ENCODE measurements around the gene CACNA1A.

CACNA1A gene

GRCh38 chr19:13165162-13165997 lies 340.9 kb downstream of the CACNA1A start:
- H3K9me3 ChIP-seq (ENCODE audit: control insufficient read depth, insufficient read depth, low read length), result no peaks in the 10 kb centered on the region
- no peak for DNase-seq (ENCODE audit: low read depth, low spot score)
- WGBS (ENCODE audit: insufficient coverage, insufficient read length), result no CpG with 5 or more reads among the region's 19 CpGs
- H3K27me3 ChIP-seq (ENCODE audit: control insufficient read depth, insufficient read depth, low read length), result no peaks in the 10 kb centered on the region
- peaks cover 7% of the 10 kb centered on the region for H3K4me1 ChIP-seq (ENCODE audit: control insufficient read depth, insufficient read depth, low read length)
- no peaks in the 10 kb centered on the region for H3K36me3 ChIP-seq (ENCODE audit: control insufficient read depth, insufficient read depth, low read length)
- H3K27ac ChIP-seq (ENCODE audit: low read length), result peak overlapping the region; percentile 98
- no peak overlapping the region for H3K4me3 ChIP-seq (ENCODE audit: low read length)

- H3K36me3 ChIP-seq (ENCODE audit: control insufficient read depth, insufficient read depth, low read length), result no peaks in the 10 kb centered on the region
- no peaks in the 10 kb centered on the region for H3K27me3 ChIP-seq (ENCODE audit: control insufficient read depth, insufficient read depth, low read length)
- H3K4me3 ChIP-seq (ENCODE audit: low read length), result peak overlapping the region; percentile 18; the same call in 1 of the 2 replicates
- H3K4me1 ChIP-seq (ENCODE audit: control insufficient read depth, insufficient read depth, low read length), result peaks cover 7% of the 10 kb centered on the region
- H3K27ac ChIP-seq (ENCODE audit: low read length), result peak overlapping the region; percentile 98
- no CpG with 5 or more reads among the region's 19 CpGs for WGBS (ENCODE audit: insufficient coverage, insufficient read length)
- H3K9me3 ChIP-seq (ENCODE audit: control insufficient read depth, insufficient read depth, low read length), result no peaks in the 10 kb centered on the region
- no peak for DNase-seq (ENCODE audit: low read depth, low spot score)
Measured at GRCh38 chr19:13164343-13165161, 341.7 kb downstream of the CACNA1A start.

GRCh38 chr19:13163609-13164342 lies 342.5 kb downstream of the CACNA1A start:
- Histone ChIP-seq H3K36me3 (ENCODE audit: control insufficient read depth, insufficient read depth, low read length) (no peaks in the 10 kb centered on the region), H3K27me3 (ENCODE audit: control insufficient read depth, insufficient read depth, low read length) (no peaks in the 10 kb centered on the region), H3K27ac (ENCODE audit: low read length) (peak overlapping the region; percentile 86), H3K4me1 (ENCODE audit: control insufficient read depth, insufficient read depth, low read length) (peaks cover 6% of the 10 kb centered on the region), H3K9me3 (ENCODE audit: control insufficient read depth, insufficient read depth, low read length) (no peaks in the 10 kb centered on the region), H3K4me3 (ENCODE audit: low read length) (peak overlapping the region; percentile 19; the same call in 1 of the 2 replicates)
- no CpG with 5 or more reads among the region's 20 CpGs for WGBS (ENCODE audit: insufficient coverage, insufficient read length)
- no peak for DNase-seq (ENCODE audit: low read depth, low spot score)

- Histone ChIP-seq H3K27ac (ENCODE audit: low read length) (peak overlapping the region; percentile 86), H3K4me1 (ENCODE audit: control insufficient read depth, insufficient read depth, low read length) (peaks cover 6% of the 10 kb centered on the region), H3K9me3 (ENCODE audit: control insufficient read depth, insufficient read depth, low read length) (no peaks in the 10 kb centered on the region), H3K36me3 (ENCODE audit: control insufficient read depth, insufficient read depth, low read length) (no peaks in the 10 kb centered on the region), H3K4me3 (ENCODE audit: low read length) (peak overlapping the region; percentile 20; the same call in 1 of the 2 replicates), H3K27me3 (ENCODE audit: control insufficient read depth, insufficient read depth, low read length) (no peaks in the 10 kb centered on the region)
- no CpG with 5 or more reads among the region's 58 CpGs for WGBS (ENCODE audit: insufficient coverage, insufficient read length)
- DNase-seq (ENCODE audit: low read depth, low spot score), result peak; percentile 99
Measured at GRCh38 chr19:13162724-13163608, 343.3 kb downstream of the CACNA1A start.

- no peaks in the 10 kb centered on the region for H3K9me3 ChIP-seq (ENCODE audit: control insufficient read depth, insufficient read depth, low read length)
- DNase-seq (ENCODE audit: low read depth, low spot score), result no peak
- no peaks in the 10 kb centered on the region for H3K36me3 ChIP-seq (ENCODE audit: control insufficient read depth, insufficient read depth, low read length)
- no peak overlapping the region for H3K27ac ChIP-seq (ENCODE audit: low read length)
- H3K27me3 ChIP-seq (ENCODE audit: control insufficient read depth, insufficient read depth, low read length), result no peaks in the 10 kb centered on the region
- no peak overlapping the region for H3K4me3 ChIP-seq (ENCODE audit: low read length)
- no CpG with 5 or more reads among the region's 1 CpG for WGBS (ENCODE audit: insufficient coverage, insufficient read length)
- peaks cover 8% of the 10 kb centered on the region for H3K4me1 ChIP-seq (ENCODE audit: control insufficient read depth, insufficient read depth, low read length)
Measured at GRCh38 chr19:13160557-13160956, 345.7 kb downstream of the CACNA1A start.

GRCh38 chr19:13159713-13160112 lies 346.6 kb downstream of the CACNA1A start:
- H3K36me3 ChIP-seq (ENCODE audit: control insufficient read depth, insufficient read depth, low read length), result no peaks in the 10 kb centered on the region
- no peaks in the 10 kb centered on the region for H3K27me3 ChIP-seq (ENCODE audit: control insufficient read depth, insufficient read depth, low read length)
- DNase-seq (ENCODE audit: low read depth, low spot score), result no peak
- WGBS (ENCODE audit: insufficient coverage, insufficient read length), result no CpG with 5 or more reads among the region's 3 CpGs
- H3K27ac ChIP-seq (ENCODE audit: low read length), result no peak overlapping the region
- H3K9me3 ChIP-seq (ENCODE audit: control insufficient read depth, insufficient read depth, low read length), result no peaks in the 10 kb centered on the region
- peaks cover 5% of the 10 kb centered on the region for H3K4me1 ChIP-seq (ENCODE audit: control insufficient read depth, insufficient read depth, low read length)
- no peak overlapping the region for H3K4me3 ChIP-seq (ENCODE audit: low read length)

All from iPS DF 6.9 (cell line).